ENCODE data around the gene DNASE1L1.

Gene DNASE1L1

GRCh38 chrX:154380787-154381186, 28.3 kb downstream of the DNASE1L1 start:
- DNase-seq: no peak

DNA sequence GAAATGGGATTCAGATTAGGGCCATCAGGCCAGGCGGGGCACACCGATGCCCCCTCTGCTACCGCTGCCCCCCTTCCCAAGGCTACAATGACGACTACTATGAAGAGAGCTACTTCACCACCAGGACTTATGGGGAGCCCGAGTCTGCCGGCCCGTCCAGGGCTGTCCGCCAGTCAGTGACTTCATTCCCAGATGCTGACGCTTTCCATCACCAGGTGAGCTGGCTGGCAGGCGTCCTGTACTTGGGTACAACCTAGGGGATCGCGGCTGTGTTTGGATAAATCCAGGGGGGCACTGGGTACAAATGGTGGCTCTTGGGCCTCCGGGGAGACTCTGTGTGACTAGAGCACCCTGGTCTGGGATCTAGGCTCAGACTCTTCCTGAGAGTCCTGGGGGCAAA, 28.9 kb downstream of the DNASE1L1 start:
- DNase-seq: no peak

- DNase-seq: no peak
These were observed 29.5 kb downstream of the DNASE1L1 start for GRCh38 chrX:154379569-154379951.

GRCh38 chrX:154378799-154379568, 30.1 kb downstream of the DNASE1L1 start, which contains the start of gene EMD:
Gene EMD (plus strand): TSS chrX:154379295. CDS start chrX:154379485, 190 bp downstream.
- peak; percentile 87 to 91 for DNase-seq

GRCh38 chrX:154378059-154378798, 30.8 kb downstream of the DNASE1L1 start:
- DNase-seq: peak in 1 of 2 donors; percentile 85

DNA sequence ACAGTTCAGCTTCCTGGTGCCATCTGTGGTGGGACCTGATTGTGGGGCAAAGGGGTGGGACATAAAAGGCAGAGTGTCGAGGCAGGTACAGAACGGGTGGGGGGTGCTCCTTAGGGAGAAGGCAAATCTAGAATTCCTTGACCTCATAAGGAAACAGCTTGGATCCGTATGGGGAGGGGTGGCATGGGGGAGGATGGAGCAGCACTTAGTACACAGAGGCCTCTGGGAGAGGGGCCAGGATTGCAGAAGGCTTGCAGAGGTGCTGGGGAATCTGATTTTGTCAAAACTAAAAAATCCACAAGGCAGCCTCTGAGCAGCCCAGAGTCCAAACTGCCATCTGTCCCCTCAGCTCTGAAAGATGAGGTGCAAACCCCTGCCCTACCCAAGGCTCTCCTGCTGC, 32.3 kb downstream of the DNASE1L1 start:
- DNase-seq: no peak

DNA sequence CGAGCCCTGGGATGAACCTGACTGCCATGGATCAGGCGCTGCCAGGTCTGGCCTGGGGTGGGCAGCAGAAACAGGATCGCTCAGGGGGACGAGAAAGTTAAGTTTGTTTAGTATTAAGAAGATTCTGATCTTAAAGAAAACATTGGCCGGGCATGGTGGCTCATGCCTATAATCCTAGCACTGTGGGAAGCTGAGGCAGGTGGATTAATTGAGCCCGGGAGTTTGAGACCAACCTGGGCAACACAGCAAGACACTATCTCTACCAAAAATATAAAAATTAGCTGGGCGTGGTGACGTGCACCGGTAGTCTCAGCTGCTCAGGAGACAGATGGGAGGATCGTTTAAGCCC, 33.9 kb downstream of the DNASE1L1 start:
- DNase-seq: no peak

GRCh38 chrX:154374313-154375155, 34.5 kb downstream of the DNASE1L1 start, which contains the start of gene FLNA:
Gene FLNA (minus strand): TSS chrX:154374634. CDS start chrX:154371245, 3,389 bp downstream.
- DNase-seq: peak in 1 of 2 donors; percentile 26

DNA sequence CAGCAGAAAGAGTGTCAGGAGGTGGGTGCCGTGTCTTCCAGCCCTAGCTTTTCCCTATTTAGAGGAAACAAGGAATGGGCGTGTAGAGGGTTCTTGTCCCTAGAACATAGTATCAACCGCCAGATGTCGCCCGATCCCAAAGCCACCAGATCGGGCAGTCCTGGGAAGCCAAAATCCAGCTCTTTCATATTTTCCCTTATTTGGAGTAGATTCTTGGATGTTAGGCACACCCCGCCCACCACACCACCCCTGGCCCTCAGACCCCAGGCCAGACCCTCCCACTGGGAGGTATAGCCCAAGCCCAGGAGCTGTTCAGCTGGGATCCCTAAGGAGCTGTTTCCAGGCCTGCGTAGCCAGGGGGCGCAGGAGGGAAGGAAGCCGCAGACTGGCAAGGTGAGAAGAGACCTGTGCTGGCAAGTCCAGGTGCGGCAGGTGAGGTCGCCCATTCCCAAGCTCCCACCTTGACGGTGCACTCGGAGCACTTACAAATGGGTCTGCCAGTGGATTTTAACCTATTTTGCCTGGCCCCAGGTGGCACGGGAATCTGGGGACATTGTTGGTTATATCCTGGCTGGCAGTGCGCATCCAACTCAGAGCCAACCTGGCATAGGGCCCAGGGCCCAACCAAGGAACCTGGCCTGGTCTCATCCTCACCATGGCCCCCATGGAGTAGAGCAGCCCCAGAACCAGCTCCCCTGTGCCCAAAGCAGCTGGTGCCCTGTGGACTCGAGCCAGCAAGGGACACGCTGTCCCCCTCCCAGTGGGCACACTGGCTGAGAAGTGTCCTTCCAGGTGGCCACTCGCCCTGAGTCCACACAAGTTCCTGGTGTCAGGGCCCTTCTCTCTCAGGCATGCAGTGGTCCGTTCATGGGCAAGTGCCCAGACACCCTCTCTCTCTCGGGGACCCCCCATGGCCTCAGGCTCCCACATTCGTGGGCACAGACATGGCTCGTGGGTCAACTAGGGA, 35.4 kb downstream of the DNASE1L1 start:
- no peak for DNase-seq

GRCh38 chrX:154372612-154373022, 36.4 kb downstream of the DNASE1L1 start:
- DNase-seq: no peak

- DNase-seq: no peak
These were observed 37.2 kb downstream of the DNASE1L1 start for GRCh38 chrX:154371789-154372300.

DNA sequence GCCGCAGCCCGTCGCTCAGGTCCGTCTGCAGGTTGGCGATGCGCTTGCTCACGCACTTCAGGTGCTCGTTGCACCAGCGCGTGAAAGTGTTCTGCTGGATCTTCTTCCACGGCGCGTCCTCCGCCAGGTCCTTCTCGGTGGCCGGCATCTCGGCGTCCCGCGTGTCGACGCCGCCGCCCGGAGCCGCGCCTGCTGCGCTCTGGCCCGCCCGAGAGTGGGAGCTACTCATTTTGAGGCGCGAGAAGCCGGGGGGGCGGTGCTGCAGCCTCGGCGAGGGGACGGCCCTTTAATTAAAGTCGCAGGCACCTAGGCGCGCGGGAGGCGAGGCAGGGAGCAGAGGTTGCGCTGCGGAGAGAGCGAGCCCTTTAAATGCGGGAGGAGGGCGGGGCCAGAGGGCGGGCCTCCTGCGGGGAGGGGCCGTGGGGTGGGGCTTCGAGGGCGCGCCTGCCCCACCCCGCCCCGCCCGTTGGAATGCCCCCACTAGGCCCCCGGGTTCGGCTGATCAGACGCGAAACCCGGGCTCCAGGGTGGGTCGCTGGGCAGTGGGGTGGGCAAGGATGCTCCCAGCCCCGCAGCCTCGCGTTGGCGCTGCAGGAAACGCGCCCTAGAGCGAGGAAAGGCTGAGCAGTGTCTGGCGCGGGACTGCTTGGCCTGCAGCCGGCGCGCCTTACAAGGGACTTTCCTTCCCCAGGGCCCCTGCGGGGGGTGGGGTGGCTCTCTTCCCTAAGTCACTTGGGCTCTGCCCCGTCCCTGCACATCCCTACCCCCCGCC, 37.9 kb downstream of the DNASE1L1 start:
- peak; percentile 77 to 82 for DNase-seq

DNA sequence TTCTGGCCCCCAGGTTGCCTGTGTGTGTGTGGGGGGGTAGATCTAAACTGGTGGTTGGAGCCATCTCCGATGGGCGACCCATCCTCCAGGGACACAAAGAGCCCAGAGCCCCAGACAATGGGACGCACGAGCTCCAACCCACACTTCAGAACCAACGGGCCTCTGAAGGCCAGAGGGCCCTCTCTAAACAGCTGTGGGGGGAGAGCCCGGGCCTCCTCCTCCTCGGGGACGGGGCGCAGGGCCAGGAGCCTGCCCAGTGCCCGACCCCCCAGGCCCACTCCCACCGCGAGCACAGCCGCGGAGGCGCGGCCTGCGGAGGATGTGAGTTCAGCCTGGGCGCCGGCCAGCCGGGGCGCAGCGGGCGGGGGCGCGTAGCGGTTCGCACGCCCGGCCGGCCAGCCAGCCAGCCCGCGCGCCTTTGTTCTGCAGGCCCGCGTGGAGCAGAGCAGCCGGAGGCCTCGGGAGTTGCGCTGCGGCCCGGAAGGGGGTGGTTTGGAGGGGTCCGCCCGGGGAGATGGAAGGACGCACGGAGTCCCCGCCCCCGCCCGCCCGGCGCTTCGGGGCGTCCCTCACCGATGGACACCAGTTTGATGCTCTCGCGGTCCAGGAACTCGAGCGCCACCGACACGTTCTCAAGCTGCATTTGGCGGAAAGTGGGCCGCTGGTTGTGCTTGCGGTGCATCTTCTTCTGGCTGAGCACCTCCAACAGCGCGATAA, 38.6 kb downstream of the DNASE1L1 start:
- DNase-seq: no peak

DNA sequence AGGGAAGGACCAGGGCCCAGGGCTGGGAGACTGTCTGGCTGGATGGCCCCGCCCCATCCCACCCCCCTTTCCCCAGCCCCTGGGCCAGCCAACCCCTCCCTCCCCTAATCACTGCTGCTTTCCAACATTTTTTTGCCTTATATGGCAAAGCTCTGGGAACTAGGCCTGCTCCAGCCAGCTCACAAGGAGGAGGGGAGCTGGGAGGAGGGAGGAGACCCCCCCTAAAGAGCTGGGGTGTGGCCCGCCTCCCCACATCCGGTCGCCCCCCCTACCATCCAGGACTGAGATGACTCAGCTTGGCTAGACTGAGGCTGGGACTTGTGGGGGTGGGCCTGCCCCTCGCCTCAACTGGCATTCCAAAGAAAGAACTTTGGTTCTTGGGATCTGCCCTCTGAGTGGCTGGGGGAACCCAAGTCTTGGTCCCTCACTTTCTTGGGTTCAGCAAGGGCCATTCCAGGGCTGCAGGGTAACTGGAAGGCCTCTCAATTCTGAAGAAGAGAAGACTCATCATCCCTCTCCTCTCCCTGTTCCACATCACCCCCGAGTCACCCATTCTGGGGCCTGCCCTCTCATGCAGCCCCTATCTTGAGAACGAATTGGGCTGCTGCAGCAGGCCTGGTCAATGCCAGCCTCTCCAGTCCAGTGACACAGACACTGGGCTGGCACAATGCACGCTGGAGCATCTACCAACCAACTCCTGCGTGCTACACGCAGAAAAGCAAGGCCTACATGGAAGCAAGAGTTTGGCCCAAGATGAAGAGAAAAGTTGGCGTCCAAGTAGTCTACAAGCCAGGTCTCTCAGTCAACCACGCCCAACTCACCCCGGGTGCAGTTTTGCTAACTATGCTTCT, 39.4 kb downstream of the DNASE1L1 start:
- peak in 1 of 2 donors; percentile 48 for DNase-seq

GRCh38 chrX:154368630-154369448, 40.2 kb downstream of the DNASE1L1 start:
- peak; percentile 78 to 84 for DNase-seq

GRCh38 chrX:154367474-154368308, 41.4 kb downstream of the DNASE1L1 start:
- no peak for DNase-seq

GRCh38 chrX:154366666-154367055, 42.4 kb downstream of the DNASE1L1 start:
- DNase-seq: no peak
